Hepatocyte (in vitro differentiated cells): ENCODE measurements around the gene HERC5. TPM values are rescaled to one million over a fixed set of nuclear protein-coding genes. Genes with fewer than 3 reads are reported as not detected.
"Not testable (repeated sequence)": the region's sequence is repeated elsewhere in the genome, so short reads cannot be mapped to it uniquely, and the experiment has no call there.

Experiments
- DNase-seq: peaks from one replicate; pipeline ENCODE4 v3.0.0-alpha.2; 2016; ENCODE audit warnings: low spot score
- H2AFZ ChIP-seq: fragments of 200-600 bp; sonication (generic); 2 replicates; pipeline ENCODE4 v1.6.0; 2016; ENCODE audit warnings: antibody characterized with exemption, mild to moderate bottlenecking
- H3K27ac ChIP-seq: fragments of 200-600 bp; sonication (generic); 2 replicates; pipeline ENCODE4 v1.5.1; 2016; ENCODE audit warnings: mild to moderate bottlenecking
- H3K27me3 ChIP-seq: fragments of 200-600 bp; sonication (generic); 2 replicates; pipeline ENCODE4 v1.6.1; 2016
- H3K36me3 ChIP-seq: fragments of 200-600 bp; sonication (generic); replicated peaks from 2 replicates; pipeline ENCODE4 v1.5.1; 2016; ENCODE audit warnings: low read depth; ENCODE audit not compliant: insufficient read depth
- H3K4me1 ChIP-seq: fragments of 200-600 bp; sonication (generic); 2 replicates; pipeline ENCODE4 v1.5.1; 2016; ENCODE audit warnings: mild to moderate bottlenecking, moderate library complexity; ENCODE audit not compliant: insufficient read depth
- H3K4me2 ChIP-seq: fragments of 200-600 bp; sonication (generic); 2 replicates; pipeline ENCODE4 v1.6.0; 2016
- H3K4me3 ChIP-seq: fragments of 200-600 bp; sonication (generic); 2 replicates; pipeline ENCODE4 v1.5.1; 2016; ENCODE audit warnings: mild to moderate bottlenecking
- H3K79me2 ChIP-seq: fragments of 200-600 bp; sonication (generic); 2 replicates; pipeline ENCODE4 v1.6.0; 2017; ENCODE audit warnings: mild to moderate bottlenecking
- H3K9me2 ChIP-seq: fragments of 200-600 bp; sonication (generic); replicated peaks from 2 replicates; pipeline ENCODE4 v1.6.0; 2017; ENCODE audit warnings: mild to moderate bottlenecking; ENCODE audit not compliant: insufficient read depth
- H3K9me3 ChIP-seq: fragments of 200-600 bp; sonication (generic); 2 replicates; pipeline ENCODE4 v1.5.1; 2016; ENCODE audit warnings: low read depth, mild to moderate bottlenecking
- H4K20me1 ChIP-seq: fragments of 200-600 bp; sonication (generic); 2 replicates; pipeline ENCODE4 v1.6.0; 2016; ENCODE audit warnings: mild to moderate bottlenecking; ENCODE audit not compliant: insufficient read depth, poor library complexity, severe bottlenecking
- CTCF ChIP-seq: fragments of 200-600 bp; sonication (generic); IDR thresholded peaks from 2 replicates; pipeline ENCODE4 v1.5.1; 2016; ENCODE audit warnings: antibody characterized with exemption, mild to moderate bottlenecking; ENCODE audit not compliant: poor library complexity
- EZH2 ChIP-seq: fragments of 200-600 bp; sonication (generic); IDR thresholded peaks from 2 replicates; pipeline ENCODE4 v1.6.1; 2016; ENCODE audit warnings: antibody characterized with exemption, mild to moderate bottlenecking, borderline replicate concordance
- EZH2phosphoT487 ChIP-seq: fragments of 200-600 bp; sonication (generic); IDR thresholded peaks from one replicate; pipeline ENCODE4 v1.6.1; 2018; ENCODE audit warnings: antibody characterized with exemption, mild to moderate bottlenecking, low read depth, moderate library complexity; ENCODE audit not compliant: unreplicated experiment, severe bottlenecking
- WGBS: methylation state at CpG from one replicate; pipeline ENCODE4 v1.1.6; 2016; ENCODE audit warnings: low lambda C conversion rate; ENCODE audit errors: missing lambda C conversion rate; 5-methylcytosine and 5-hydroxymethylcytosine counted together
- polyA plus RNA-seq: library from polyadenylated mRNA; unstranded; fragments of >200 nt; fragmentation: Nextera tagmentation; extraction: Ambion mirVana; gene quantifications from 2 replicates; pipeline ENCODE4 v1.2.1, GENCODE V29; 2016
- total RNA-seq: library from RNA; depleted of rRNA; stranded (reverse); fragments of >200 nt; gene quantifications from 2 replicates; pipeline ENCODE4 v1.2.3, GENCODE V29; 2014

The HERC5 gene
- total and polyA plus RNA-seq, 2 experiments from 2014 or later: 1.7 to 2.8 TPM

- H3K4me1 ChIP-seq: no peaks in the 10 kb centered on the region
- no peaks in the 10 kb centered on the region for H3K27me3 ChIP-seq
- no peak overlapping the region for H3K4me2 ChIP-seq
- no peak overlapping the region for H3K27ac ChIP-seq
- H3K79me2 ChIP-seq: no peaks in the 10 kb centered on the region
- TF ChIP-seq EZH2phosphoT487: no peak
- TF ChIP-seq EZH2: no peak
- TF ChIP-seq CTCF: no peak
- H4K20me1 ChIP-seq: no peaks in the 10 kb centered on the region
- no peaks in the 10 kb centered on the region for H3K9me2 ChIP-seq
- 82% methylated on average over 2 of the region's 2 CpGs for WGBS
- DNase-seq: no peak
- H2AFZ ChIP-seq: no peak overlapping the region
- no peak overlapping the region for H3K4me3 ChIP-seq
- no peaks in the 10 kb centered on the region for H3K9me3 ChIP-seq
- H3K36me3 ChIP-seq: no peaks in the 10 kb centered on the region
Observed at GRCh38 chr4:88422403-88422802, 34.5 kb upstream of the HERC5 start.

- TF ChIP-seq EZH2phosphoT487: no peak
- TF ChIP-seq CTCF: no peak
- TF ChIP-seq EZH2: no peak
- Histone ChIP-seq H3K27me3 (no peaks in the 10 kb centered on the region), H3K4me1 (no peaks in the 10 kb centered on the region), H2AFZ (no peak overlapping the region), H4K20me1 (no peaks in the 10 kb centered on the region), H3K27ac (no peak overlapping the region), H3K4me3 (no peak overlapping the region), H3K79me2 (no peaks in the 10 kb centered on the region), H3K9me2 (no peaks in the 10 kb centered on the region), H3K36me3 (no peaks in the 10 kb centered on the region), H3K4me2 (no peak overlapping the region), H3K9me3 (no peaks in the 10 kb centered on the region)
- DNase-seq: no peak
- WGBS: 92% methylated on average over 1 of the region's 1 CpG
Observed at GRCh38 chr4:88429401-88429800, 27.5 kb upstream of the HERC5 start.

- Histone ChIP-seq H3K4me3 (no peak overlapping the region), H3K79me2 (no peaks in the 10 kb centered on the region), H3K27ac (no peak overlapping the region), H3K9me3 (no peaks in the 10 kb centered on the region), H4K20me1 (no peaks in the 10 kb centered on the region), H3K36me3 (no peaks in the 10 kb centered on the region), H2AFZ (no peak overlapping the region), H3K4me2 (no peak overlapping the region), H3K9me2 (no peaks in the 10 kb centered on the region), H3K4me1 (no peaks in the 10 kb centered on the region), H3K27me3 (no peaks in the 10 kb centered on the region)
- WGBS: 90% methylated on average over 1 of the region's 1 CpG
- DNase-seq: no peak
- TF ChIP-seq EZH2phosphoT487 (no peak), EZH2 (no peak), CTCF (no peak)
Observed at GRCh38 chr4:88435987-88436693, 20.8 kb upstream of the HERC5 start.

GRCh38 chr4:88437873-88438272, 19.0 kb upstream of the HERC5 start:
- H3K27ac ChIP-seq, H3K27me3 ChIP-seq, H3K79me2 ChIP-seq, H3K9me3 ChIP-seq, H2AFZ ChIP-seq, DNase-seq, H3K4me3 ChIP-seq, H4K20me1 ChIP-seq, H3K4me1 ChIP-seq, H3K9me2 ChIP-seq, H3K4me2 ChIP-seq, H3K36me3 ChIP-seq: not testable (repeated sequence)
- WGBS: 97% methylated on average over 4 of the region's 4 CpGs
